ENCODE results near the gene UMODL1. TPM values are rescaled to one million over a fixed set of nuclear protein-coding genes. Genes with fewer than 3 reads are reported as not detected.

The UMODL1 gene
- total and polyA plus RNA-seq, 10 donors: 0.02 to 0.85 (median 0.09) TPM; not detected in 3

DNA sequence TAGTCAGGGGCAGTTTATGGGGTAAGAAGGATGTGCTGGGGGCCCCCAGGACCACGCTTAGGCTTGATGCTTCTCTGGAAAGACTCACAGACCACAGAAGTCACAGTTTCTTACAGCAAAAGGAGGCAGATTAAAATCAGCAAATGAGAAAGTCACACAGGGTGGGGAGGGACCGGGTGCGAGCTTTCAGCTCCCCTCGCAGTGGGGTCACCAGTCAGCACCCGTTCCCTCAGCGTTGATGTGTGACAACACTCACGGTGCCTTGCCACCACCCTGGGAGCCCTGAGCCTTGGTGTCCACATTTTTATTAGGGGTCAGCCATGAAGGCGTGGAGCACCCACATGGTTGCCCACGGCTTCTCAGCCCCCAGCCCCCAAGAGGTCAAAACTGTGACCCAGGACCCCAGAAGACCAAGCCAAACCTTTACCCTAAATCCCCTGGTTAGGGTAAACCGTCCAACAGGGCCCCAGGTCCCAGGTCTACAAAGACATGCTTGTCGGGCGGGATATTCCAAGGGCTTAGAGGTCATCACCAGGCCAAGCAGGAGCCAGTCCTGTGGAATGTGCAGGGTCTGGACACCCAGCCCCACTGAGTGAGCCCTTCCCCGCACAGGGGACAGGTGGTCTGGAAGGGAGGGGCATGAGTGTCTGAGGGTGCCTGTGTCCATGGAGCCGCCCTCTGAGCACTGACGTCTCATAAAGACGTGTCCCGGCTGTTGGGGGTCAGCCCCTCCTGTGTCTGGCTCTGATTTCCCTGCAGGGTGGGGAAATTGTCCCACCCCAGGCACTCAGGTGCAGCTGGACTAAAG lies 83.3 kb downstream of the UMODL1 start:
- 86 to 90% (median 87%) methylated on average over 13 to 17 of the region's 17 CpGs for WGBS, 5 donors
- Histone ChIP-seq H3K4me1 (peaks cover 0 to 27% (median 4%) of the 10 kb centered on the region in 6 donors), H3K9me3 (no peaks in the 10 kb centered on the region), H3K27ac (no peak overlapping the region), H3K36me3 (no peaks in the 10 kb centered on the region), H3K4me3 (no peak overlapping the region), H3K27me3 (replicated peaks in 1 of 7) (peaks cover 0 to 38% (median 0%) of the 10 kb centered on the region in 7 donors)
- intact Hi-C loops (cut with DNase I; ENCODE audit: low total_unique reads): no loop called here
- TF ChIP-seq, protein P1, sequence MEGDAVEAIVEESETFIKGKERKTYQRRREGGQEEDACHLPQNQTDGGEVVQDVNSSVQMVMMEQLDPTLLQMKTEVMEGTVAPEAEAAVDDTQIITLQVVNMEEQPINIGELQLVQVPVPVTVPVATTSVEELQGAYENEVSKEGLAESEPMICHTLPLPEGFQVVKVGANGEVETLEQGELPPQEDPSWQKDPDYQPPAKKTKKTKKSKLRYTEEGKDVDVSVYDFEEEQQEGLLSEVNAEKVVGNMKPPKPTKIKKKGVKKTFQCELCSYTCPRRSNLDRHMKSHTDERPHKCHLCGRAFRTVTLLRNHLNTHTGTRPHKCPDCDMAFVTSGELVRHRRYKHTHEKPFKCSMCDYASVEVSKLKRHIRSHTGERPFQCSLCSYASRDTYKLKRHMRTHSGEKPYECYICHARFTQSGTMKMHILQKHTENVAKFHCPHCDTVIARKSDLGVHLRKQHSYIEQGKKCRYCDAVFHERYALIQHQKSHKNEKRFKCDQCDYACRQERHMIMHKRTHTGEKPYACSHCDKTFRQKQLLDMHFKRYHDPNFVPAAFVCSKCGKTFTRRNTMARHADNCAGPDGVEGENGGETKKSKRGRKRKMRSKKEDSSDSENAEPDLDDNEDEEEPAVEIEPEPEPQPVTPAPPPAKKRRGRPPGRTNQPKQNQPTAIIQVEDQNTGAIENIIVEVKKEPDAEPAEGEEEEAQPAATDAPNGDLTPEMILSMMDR (IDR thresholded peaks at IDR 0.05 in 8 of 11, conservative IDR thresholded peaks at IDR 0.05 in 3 of 11): no peak
- no peak for TF ChIP-seq POLR2AphosphoS5 (IDR thresholded peaks at IDR 0.05)
- no peak for TF ChIP-seq POLR2A (IDR thresholded peaks at IDR 0.05)
- DNase-seq: no peak

DNA sequence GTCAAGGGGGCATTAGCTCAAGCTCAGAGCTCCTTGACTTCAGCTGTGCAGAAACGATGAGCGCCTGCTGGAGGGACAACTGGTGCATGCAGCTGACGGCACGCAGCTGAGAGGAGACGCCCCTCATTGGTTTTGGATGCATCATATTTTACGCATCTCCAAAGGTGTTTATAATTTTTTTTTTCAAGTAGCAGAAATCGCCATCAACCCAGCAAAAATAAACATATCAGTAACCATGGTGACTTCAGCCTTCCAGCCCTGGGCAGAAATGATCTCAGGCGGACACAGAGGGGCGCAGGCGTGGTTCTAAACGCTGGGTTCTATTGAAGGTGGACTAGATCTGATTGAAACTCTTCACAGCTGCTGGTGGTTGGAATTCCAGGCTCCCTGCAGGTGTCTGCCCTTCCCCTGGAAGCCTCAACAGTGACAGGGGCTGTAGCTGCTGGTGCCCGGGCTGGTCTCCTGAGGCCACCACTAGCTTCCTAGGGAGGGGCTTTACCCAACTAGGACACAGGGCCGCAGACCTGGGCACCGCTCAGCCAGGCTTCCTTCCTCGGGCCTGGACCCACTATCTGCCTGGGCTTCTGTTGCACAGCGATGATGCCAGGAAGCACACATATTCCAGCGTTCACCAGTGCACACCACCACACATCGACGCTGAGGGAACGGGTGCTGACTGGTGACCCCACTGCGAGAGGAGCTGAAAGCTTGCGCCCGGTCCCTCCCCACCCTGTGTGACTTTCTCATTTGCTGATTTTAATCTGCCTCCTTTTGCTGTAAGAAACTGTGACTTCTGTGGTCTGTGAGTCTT lies 84.1 kb downstream of the UMODL1 start:
- DNase-seq: peak; percentile 43
- H3K27ac ChIP-seq: no peak overlapping the region
- H3K27me3 ChIP-seq (replicated peaks in 1 of 7): peaks cover 0 to 43% (median 0%) of the 10 kb centered on the region in 7 donors
- no peaks in the 10 kb centered on the region for H3K36me3 ChIP-seq
- TF ChIP-seq POLR2AphosphoS5 (IDR thresholded peaks at IDR 0.05): no peak
- H3K4me1 ChIP-seq: peaks cover 0 to 27% (median 4%) of the 10 kb centered on the region in 6 donors
- no peaks in the 10 kb centered on the region for H3K9me3 ChIP-seq
- intact Hi-C loops (cut with DNase I; ENCODE audit: low total_unique reads): no loop called here
- WGBS, 5 donors: 68 to 83% (median 71%) methylated on average over 18 to 23 of the region's 23 CpGs
- no peak overlapping the region for H3K4me3 ChIP-seq

DNA sequence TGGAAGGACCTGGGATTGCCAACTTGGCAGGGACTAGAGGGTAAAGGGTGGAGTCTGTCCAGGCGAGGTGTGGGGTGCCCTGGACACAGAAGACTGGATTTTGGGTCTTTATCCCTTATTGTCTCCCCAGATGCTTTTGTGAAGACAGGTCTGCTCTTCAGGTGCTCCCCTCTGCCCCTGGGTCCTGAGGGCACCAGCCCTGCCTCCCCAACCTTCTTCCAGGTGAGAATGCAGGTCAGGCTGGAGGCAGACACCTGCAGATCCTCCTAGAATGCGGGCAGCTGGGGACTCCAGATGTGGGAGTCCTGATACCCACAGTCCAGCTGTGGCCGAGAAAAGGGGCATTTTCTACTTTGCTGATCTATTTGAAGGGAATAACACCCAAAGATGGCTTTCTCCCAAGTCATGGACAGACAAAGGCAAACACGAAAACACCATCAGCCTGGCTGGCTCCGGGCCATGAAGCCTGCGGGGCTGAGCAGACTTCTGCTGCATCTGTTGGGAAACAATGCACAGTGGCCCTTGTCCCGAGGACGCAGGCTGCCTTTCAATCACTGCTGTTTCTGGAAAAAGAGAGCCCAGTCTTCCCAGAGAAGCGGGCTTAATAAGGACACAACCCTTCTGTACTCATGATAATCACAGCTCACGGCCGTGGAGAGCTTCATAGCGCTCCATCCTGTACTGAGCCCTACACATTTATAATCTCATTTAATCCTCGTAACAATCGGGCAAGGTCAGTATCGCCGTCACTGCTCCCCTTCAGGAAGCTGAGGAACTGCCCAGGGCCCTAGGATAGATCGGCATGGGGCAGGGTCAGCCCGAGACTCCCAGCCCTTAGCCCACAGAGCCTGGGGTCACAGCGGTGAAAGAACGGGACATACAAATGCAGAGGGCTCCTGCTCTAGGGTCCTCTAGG lies 85.8 kb downstream of the UMODL1 start:
- Histone ChIP-seq H3K27me3 (replicated peaks in 1 of 7) (peaks cover 0 to 34% (median 0%) of the 10 kb centered on the region in 7 donors), H3K27ac (peak overlapping the region in 7 of 8 donors; percentile 15 to 71 (median 57)), H3K4me1 (peaks cover 0 to 21% (median 9%) of the 10 kb centered on the region in 6 donors), H3K4me3 (no peak overlapping the region), H3K36me3 (no peaks in the 10 kb centered on the region), H3K9me3 (no peaks in the 10 kb centered on the region)
- TF ChIP-seq POLR2A (IDR thresholded peaks at IDR 0.05): no peak
- TF ChIP-seq POLR2AphosphoS5 (IDR thresholded peaks at IDR 0.05): peak in 2 of 3 donors; percentile 61 to 64
- intact Hi-C loops (cut with DNase I; ENCODE audit: low total_unique reads): no loop called here
- DNase-seq: no peak
- 73 to 87% (median 76%) methylated on average over 20 of the region's 20 CpGs for WGBS, 5 donors

DNA sequence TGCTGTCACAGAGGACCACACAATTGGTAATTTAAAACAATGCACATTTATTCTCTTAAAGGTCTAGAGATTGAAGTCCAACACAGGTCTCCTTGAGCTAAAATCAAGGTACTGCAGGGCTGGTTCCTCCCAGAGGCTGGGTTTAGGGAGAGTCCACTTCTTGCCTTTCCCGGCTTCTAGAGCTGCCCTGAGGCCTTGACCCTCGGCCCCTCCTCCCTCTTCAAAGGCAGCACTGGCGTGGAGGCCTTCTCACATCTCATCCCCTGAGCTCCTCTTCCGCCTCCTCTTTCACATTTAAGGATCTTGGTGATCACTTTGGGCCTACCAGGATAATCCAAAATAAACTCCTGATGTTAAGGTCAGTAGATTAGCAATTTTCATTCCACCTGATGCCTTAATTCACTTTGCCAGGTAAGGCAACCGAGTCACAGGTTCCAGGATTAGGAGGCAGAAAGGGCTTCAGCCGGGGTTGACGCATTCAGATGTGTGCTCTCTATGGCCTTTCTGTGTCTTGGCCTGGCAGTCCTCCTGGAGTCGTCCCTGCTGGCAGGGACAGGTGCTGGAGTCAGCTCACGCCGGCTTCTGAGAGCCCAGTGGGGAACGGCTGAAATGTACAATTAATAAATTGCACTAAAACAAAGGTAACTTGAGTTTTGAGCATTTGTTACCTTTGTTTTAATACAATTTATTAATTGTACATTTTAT lies 86.6 kb downstream of the UMODL1 start:
- 85 to 91% (median 88%) methylated on average over 11 of the region's 11 CpGs for WGBS, 5 donors
- Histone ChIP-seq H3K4me3 (no peak overlapping the region), H3K27me3 (replicated peaks in 1 of 7) (peaks cover 0 to 34% (median 0%) of the 10 kb centered on the region in 7 donors), H3K9me3 (no peaks in the 10 kb centered on the region), H3K27ac (peak overlapping the region in 5 of 8 donors; percentile 38 to 71 (median 57)), H3K4me1 (peaks cover 0 to 23% (median 9%) of the 10 kb centered on the region in 6 donors), H3K36me3 (no peaks in the 10 kb centered on the region)
- intact Hi-C loops (cut with DNase I; ENCODE audit: low total_unique reads): no loop called here
- no peak for DNase-seq
- no peak for TF ChIP-seq POLR2AphosphoS5 (IDR thresholded peaks at IDR 0.05)
- TF ChIP-seq, protein P1 (IDR thresholded peaks at IDR 0.05 in 8 of 11, conservative IDR thresholded peaks at IDR 0.05 in 3 of 11): no peak
- TF ChIP-seq POLR2A (IDR thresholded peaks at IDR 0.05): no peak
